HG03565 (cell line): ENCODE results near the gene TBC1D22B.
"Not testable (repeated sequence)": the region's sequence is repeated elsewhere in the genome, so short reads cannot be mapped to it uniquely, and the experiment has no call there.

Source experiments
- ATAC-seq: cut with Tn5 transposase; IDR thresholded peaks from one replicate; pipeline ENCODE4 v1.9.1; 2021; ENCODE audit warnings: mild to moderate bottlenecking, moderate library complexity; ENCODE audit not compliant: unreplicated experiment

TBC1D22B gene

DNA sequence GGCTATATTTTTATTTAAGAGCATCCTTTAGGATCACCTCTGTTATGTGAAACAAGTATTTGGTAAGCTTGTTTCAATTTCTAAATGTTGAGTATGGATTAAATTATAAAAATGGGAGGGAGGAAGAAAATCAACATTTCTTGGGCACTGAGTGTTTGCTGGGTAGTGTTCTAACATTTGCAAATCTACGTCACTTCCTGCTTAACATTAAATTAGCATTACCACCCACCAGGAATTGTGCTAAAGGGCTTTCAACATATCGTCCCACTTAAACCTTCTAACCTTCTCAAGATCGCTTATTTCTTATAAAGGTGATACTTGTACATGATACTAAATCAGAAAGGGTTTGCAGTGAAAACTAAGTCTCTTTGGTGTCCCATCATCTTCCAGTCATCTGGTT is 8.3 kb downstream of the TBC1D22B start:
- ATAC-seq = no peak

DNA sequence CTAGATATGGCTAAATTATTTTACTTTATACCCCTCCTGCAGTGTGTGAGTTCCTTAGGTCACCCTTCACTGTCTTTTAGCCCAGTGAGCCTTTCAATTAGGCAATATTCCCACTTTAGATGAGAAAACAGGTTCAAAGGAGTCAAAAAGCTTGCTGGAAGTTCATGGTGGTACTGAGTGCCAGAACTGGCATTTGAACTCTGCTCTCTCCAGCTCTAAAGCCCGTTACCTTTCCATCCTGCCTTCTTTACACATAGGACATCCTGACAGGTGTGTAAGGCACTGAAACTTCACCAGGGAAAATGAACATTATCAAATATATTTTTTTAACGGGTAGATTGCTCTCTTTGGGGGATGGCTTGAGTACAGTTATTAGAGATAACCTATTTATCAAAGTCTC is 11.5 kb downstream of the TBC1D22B start:
- no peak for ATAC-seq

DNA sequence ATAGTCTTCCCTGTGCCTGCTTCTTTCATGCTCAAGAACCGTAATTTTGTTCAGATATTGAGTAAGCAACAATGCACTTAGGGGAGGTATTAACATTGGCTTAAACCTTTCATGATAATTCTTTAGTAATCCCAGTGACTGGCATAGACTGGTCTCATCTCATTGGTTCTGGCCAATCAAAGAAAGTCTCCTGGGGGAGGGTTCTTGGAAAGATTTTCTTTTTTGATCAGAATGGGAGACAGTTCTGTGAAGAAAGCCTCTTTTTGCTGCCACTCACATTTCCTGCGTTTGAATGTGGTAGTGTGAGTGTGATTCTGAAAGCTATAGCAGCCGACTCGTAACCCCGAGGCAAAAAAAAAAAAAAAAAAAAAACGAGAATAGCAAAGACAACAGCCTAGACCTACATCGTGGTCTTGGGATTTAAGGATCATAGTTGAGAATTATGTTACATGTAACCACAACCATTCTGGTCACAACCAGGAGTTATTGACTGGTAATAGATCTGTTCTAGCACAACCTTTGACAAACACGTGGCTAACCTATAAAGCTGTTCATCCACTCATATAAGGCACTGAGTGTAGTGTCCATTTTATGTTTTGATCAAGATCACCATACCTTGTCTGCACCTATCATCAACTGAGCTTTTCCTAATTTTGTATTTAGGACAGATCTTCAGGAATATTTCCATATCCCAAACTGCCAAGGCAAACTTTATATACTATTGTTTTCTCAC is 15.4 kb downstream of the TBC1D22B start:
- no peak for ATAC-seq

DNA sequence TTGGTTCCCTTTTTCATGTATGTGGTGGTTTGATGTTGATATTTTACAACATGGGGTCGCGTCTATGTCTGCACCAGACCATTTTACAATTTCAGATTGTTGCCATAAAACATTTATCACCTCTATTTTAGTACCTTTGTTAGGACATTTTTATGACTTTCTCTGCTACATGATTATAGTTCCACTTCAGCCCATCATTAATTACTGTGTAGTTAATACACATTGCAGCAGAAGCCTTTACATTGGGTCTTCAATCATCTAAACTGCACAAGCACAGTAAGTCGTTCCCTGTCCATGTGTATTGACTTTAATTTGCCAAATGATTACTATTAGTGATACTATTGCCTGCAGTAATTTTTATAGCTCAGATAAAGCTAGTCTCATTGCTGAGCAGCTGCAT is 16.1 kb downstream of the TBC1D22B start:
- ATAC-seq = no peak

DNA sequence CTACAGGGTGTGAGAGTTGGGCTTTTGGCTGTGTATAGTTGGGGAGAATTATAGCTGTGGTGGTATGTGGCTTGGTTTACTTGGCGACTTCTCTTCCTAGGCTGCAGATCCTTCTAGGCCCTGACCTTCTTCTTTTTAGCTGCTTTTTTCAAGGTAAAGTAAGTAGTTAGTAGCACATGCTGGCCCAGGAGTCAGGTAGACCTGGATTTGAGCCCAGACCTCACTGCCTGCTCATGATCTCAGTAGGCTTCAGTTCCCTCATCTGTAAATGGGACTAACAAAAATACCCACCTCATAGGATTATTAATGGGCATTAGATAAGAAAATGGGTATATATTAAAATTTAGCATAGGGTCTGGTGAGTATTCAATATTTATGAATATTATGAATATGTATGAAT is 17.8 kb downstream of the TBC1D22B start:
- no peak for ATAC-seq

DNA sequence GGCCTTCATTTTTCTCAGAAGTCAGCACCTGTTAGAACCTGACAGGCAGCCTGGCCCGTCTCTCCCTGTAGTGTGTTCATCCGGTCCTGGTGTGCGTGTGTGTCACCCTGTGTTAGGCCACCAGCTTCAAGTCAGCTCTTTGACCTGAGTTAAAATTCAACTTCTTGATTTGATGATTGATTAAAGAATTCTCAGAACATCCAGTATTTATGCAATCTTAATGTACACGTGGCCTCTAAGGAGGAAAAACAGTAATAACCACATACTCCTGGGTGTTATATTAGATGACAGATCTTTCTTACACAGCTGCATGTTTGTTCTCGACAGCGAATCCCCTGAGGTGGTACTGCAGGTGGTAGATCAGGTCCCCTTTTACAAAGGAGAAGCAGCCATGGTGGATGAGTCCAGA is 19.4 kb downstream of the TBC1D22B start:
- ATAC-seq = no peak

DNA sequence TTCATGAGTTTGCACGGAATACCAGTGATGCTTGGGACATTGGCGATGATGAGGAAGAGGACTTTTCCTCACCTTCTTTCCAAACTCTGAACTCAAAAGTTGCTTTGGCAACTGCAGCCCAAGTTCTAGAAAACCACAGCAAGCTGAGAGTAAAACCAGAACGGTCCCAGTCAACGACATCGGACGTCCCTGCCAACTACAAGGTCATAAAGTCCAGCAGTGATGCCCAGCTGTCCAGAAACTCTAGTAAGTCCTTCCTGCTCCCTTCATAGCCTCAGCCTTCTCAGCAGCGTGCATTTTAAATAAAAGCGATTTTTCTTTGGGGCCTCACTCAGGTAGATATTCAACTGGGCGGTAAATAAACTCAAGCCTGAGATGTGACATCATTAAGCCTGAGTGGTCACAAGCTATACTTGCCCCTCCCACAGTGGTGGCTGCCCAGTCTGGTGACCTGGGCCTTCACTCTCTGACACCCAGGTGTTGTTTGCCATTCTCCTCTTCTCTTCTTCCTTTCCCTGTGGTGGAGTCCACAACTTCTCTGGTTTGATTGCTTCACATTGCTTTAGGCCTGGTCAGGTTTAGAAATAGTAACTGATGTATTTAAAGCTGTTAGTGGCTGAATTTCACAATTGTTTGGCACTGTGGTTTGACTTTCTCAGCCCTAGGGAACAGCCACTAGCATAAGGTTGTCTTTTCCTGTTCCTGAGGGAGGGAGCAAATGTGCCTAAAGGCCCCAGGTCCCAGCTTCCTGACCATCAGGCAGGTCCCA is 22.0 kb downstream of the TBC1D22B start:
- ATAC-seq = no peak

DNA sequence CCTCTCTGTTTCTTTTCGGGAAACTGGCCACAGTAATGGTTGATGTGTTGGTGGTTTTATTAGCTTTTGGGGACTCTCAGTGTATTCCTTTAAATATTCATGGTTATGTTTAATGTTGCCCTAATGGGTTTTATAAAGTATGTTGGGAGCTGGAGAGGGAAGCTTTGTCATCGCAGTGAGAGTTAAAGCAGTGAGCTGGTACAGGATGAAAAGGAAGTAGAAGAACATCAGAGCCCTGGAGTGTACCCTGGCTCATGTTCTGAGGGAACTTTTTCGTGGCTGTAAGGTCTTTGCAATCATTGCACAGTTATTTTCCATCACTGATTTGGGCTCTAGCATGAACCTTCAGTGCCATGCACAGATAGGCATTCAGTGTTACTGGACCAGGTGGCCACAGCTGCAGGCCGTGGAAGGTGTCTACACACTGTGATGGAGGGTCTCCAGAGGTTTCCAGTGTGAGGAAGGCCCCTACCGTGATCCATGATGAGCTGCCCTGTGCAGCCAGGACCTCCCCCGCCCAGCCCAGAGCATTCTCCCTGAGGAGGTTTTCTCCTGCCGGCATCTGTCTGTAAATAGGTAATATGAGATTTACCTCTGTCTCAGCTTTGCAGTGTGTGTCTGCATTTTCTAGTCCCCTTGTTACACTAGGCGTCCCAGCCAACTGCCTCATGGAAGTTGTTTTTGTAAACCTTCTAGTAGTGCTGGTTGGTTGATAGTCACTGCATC is 22.8 kb downstream of the TBC1D22B start:
- ATAC-seq = no peak

DNA sequence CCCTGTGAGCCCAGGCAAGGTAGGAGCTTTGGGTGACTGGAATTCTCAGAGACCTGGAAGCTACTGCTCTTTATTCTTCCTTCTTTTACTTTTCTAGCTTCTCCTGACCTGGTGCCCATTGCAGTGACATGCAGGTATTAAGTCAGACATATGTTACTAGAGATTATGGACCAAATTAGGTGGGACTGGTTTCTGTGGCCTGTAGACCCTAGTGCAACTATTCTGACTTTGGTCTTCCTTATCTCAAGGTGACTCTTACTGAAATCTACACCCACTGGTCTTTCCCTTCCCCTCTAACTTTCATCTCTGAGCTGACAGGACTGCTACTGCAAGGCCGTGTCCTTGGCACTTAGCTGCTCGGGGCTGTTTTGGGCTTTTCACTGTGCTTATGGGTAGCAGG is 24.8 kb downstream of the TBC1D22B start:
- no peak for ATAC-seq

DNA sequence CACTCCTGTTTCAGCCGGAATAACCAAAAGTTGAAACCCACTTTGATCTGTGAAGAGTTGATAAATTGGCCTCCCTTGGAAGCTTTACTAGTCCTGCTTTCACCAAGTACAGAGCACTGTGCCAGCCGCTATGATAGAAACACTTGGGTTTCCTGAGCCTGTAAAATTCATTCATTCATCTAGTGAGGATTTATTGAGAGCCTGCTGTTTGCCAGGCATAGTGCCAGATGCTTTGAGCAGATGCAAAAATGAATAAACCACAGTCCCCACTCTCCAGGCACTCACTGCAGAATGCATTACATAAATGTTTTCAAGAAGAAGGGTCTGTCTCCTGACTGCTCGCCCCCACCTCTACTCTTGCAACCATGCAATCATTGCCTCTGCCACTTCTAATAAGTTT is 25.7 kb downstream of the TBC1D22B start:
- ATAC-seq = no peak

DNA sequence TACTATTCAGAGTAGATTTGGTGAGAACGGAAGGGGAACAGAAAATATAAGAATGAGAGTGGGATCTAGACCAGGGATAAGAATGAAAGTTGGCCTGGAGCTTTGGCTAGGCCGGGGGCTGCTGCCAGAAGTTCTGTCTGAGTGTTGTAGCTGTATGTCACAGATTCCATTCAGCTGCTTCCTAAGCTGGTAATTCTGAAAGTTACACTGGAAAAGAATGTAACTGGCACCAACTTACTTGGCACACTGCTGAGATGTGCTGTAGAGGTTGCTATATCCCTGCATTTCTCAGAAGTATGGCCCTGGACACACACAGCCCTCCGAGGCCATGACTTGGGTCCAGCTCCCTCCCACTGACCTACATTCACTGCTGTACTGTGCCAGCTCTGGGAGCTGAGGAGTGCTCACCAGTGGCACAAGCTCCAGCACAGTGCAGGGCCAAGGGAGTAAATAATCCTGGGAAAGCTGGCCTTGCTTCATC is 26.1 kb downstream of the TBC1D22B start:
- no peak for ATAC-seq

DNA sequence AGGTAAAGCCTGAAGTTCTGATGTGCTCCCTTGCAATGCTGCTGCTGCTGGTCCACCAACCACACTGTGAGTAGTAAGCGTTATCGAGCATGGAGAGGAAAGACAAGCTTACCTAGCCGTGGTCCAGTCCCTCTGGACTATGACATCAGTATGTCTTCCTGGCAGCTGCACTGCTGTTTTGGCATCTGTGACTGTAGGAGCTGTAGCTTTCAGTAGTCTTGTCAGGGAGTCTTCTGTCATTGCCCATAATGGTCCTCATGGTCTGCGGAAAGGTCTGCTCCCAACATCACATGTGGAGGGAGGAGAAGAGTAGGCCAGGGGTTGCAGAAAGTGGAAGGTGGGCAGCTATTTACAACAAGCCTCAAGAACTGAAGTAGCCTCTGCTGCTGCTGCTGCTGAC is 27.2 kb downstream of the TBC1D22B start:
- ATAC-seq = no peak

DNA sequence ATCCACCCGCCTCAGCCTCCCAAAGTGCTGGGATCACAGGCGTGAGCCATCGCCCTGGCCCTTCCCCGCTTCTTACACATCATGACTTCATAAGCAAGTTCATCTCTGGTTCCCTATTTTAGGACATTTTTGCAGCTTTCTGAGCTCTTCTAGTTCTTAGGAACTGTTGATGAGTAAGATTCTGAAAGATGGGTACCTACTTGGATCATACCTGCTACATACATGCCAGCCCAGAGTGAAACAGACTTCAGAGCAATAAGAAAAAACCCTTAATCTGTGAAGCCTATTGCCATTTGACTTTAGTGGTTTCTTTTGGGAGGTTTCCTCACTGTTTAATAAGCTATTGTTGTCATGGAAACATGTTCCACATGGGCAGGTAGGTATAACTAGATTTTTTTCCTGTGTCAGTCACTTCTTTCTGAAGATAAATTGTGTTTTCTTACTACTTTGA is 28.3 kb downstream of the TBC1D22B start:
- no peak for ATAC-seq

DNA sequence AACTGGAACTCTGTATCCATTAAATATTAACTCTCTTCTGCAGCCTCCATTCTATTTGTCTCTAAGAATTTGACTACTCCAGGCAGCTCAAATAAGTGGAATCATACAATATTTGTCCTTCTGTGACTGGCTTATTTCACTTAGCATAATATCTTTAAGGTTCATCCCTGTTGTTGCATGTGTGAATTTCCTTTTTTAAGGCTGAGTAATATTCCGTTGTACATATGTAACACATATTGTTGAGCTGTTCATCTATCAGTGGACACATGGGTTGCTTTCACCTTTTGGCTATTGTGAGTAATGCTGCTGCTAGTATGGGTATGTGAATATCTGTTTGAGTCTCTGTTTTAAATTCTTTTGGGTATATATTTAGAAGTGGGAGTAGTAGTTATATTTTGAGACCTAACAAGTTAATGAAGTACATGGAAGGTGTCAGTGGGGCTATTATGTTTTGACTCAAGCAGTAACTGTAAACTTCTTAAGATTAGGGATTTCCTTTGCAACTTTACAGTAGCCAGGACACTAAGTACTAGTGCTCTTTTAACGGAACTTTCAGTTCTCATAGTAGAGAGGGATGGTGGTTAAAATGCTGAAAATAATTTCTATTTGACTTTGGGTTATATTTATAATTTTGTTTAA is 30.1 kb downstream of the TBC1D22B start:
- peak; percentile 47 for ATAC-seq

DNA sequence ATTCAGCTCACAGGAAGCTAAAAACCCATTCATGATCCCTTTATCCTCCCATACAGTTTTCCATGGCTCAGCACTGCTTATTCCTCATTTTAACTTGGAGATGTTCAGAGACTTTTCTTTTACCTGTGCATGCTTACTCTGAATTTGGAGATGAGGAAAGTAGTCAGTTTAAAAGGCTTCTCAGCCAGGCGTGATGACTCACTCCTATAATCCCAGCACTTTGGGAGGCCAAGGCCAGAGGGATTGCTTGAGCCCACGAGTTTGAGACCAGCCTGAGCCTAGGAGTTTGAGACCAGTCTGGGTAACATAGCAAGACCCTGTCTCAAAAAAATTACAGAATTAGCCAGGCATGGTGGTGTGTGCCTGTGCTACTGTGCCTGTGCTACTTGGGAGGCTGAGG is 30.7 kb downstream of the TBC1D22B start:
- ATAC-seq = no peak

DNA sequence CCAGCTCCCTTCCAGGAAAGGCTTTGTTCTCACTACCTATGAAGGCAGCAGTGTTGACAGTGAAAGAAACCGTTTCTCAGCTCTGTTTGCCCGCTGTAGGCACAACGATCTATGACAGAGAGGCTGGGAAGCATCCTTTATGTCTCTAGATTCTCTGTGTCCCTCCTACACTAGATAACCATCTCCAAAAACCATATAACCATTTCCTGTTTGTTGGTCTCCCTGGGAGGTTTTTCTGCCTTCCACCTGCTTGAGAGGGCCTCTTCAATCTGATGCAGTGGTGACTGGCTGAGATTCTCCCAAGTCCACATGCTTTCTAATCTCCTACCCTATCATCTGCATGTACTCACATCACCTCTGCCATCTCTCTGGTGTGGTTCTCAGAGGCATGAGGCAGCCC is 32.4 kb downstream of the TBC1D22B start:
- ATAC-seq = no peak

DNA sequence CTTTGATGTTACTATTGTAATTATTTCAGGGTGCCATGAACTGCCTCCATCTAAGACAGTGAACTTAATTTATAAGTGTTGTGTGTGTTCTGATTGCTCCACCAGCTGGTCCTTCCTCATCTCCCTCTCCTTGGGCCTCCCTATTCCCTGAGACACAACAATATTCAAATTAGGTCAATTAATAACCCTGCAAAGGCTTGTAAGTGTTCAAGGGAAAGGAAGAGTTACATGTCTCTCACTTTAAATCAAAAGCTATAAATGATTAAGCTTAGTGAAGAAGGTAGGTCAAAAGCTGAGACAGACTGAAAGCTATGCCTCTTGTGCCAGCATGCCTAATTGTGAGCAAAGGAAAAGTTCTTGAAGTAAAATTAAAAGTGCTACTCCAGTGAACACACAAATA is 35.9 kb downstream of the TBC1D22B start:
- no peak for ATAC-seq

DNA sequence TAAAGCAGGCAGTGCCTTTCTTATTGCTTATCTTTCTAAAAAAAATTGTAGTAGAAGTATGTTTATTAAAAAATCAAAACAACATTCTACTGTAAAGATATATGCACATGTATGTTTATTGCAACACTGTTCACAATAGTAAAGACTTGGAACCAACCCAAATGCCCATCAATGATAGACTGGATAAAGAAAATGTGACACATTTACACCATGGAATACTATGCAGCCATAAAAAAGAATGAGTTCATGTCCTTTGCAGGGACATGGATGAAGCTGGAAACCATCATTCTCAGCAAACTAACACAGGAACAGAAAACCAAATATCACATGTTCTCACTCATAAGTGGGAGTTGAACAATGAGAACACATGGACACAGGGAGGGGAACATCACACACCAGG is 40.1 kb downstream of the TBC1D22B start:
- ATAC-seq = not testable (repeated sequence)

DNA sequence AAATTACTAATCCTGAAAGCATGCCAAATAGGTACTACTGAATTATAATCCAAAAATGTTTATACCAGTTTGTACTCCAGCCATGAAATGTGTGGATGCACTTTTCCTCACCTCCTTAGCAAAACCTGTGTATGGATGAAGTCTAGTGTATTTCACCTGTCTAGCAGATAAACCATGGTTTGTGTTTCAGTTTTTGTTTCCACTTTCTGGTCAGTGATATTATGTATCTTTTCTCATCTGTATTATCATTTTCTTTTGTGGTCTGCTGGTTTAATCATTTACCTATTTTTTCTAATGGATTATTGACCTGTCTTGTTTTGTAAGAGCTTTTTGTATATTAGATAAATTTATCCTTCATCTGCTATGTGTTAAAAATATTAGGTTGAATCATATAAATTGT is 41.4 kb downstream of the TBC1D22B start:
- ATAC-seq = no peak

DNA sequence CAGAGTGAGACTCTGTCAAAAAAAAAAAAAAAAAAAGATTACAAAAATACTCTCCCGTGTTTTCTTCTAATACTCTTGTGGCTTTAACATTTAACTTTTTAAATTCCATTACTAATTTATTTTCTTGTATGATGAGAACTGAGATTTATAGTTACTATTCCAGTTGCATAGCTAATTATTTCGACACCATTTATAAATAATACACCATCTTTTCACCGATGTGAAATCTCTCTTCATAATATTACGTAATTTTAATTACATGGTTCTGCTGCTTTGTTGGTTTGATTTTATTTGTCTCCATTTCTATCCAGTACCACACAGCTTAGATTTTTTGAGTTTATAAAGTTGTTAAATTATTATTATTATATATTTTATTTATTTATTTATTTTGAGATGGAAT is 42.4 kb downstream of the TBC1D22B start:
- ATAC-seq = no peak

DNA sequence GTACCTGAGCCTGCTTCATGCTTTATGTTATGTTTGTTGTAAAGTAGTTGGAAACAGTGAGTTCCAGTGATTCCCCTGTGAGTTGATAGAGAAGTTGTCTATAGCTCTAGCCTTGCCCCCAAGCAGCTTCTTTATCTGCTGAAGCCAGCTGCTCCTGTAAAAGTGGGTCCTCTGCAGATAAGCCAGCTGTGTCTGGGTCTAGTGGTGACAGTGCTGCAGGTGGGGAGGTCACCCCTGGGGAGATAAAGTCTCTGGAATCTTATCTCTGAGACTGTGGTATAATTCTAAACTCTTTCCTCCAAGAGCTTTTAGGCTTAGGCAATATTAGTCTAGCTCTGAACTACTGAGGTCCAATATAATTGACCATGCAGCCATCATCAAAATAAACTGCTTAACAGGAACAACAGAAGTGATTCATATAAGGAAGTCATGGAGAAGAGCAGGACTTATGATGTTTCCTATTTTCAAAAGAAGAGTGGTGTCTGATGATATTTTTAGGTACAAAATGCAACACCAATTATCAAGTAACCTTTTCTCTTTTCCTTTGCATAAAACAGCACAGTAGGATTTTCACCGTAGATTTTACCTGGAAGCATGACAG is 44.6 kb downstream of the TBC1D22B start:
- ATAC-seq = no peak
